Measurements from ENCODE around the gene INPP5K.
A peak's percentile ranks its signal among the peaks of the same experiment; 100 is the strongest.
"Not testable (repeated sequence)": the region's sequence is repeated elsewhere in the genome, so short reads cannot be mapped to it uniquely, and the experiment has no call there.

INPP5K gene

GRCh38 chr17:1532836-1533602, 16.6 kb upstream of the INPP5K start:
- Histone ChIP-seq H3K4me1 (no peaks in the 10 kb centered on the region), H3K9me3 (no peaks in the 10 kb centered on the region), H3K36me3 (replicated peaks) (peaks cover 41% of the 10 kb centered on the region), H3K4me3 (no peak overlapping the region), H3K27me3 (ENCODE audit: low read depth) (no peaks in the 10 kb centered on the region)
- peak in 1 of 2 experiments; percentile 51 for DNase-seq (ENCODE audit: low spot score in 2 of 2)
- in situ Hi-C loops (cut with MboI; ENCODE audit: low sequenced_read_pairs) = no loop called here

DNA sequence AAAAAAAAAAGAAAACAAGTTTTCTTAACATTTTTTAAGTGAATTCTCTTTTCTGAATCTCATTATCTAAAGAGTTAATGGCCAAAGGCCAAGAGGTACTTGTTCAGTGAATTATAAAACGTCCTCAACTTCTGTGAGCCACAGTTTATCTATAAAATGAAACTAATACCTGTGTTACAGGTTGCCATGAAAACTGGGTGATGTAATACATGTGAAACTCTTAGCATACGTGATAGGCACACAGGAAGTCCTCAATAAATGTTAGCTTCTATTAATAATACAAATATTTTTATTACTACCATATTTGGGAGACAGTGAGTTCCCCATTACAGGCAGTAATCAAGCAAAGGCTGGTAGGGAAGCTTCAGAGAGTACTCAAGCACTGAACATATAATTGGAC, 13.5 kb upstream of the INPP5K start:
- Histone ChIP-seq H3K9me3 (no peaks in the 10 kb centered on the region), H3K4me3 (no peak overlapping the region), H3K4me1 (no peaks in the 10 kb centered on the region), H3K27me3 (ENCODE audit: low read depth) (no peaks in the 10 kb centered on the region), H3K36me3 (replicated peaks) (peaks cover 55% of the 10 kb centered on the region)
- DNase-seq (ENCODE audit: low spot score in 2 of 2) = no peak
- in situ Hi-C loops (cut with MboI; ENCODE audit: low sequenced_read_pairs) = no loop called here

GRCh38 chr17:1526876-1527275, 10.5 kb upstream of the INPP5K start:
- H3K36me3 ChIP-seq (replicated peaks) = peaks cover 40% of the 10 kb centered on the region
- DNase-seq (ENCODE audit: low spot score in 2 of 2); in situ Hi-C loops (cut with MboI; ENCODE audit: low sequenced_read_pairs); H3K9me3 ChIP-seq; H3K4me1 ChIP-seq; H3K27me3 ChIP-seq (ENCODE audit: low read depth); H3K4me3 ChIP-seq: not testable (repeated sequence)

- Histone ChIP-seq H3K9me3 (no peaks in the 10 kb centered on the region), H3K4me3 (no peak overlapping the region), H3K36me3 (replicated peaks) (peaks cover 51% of the 10 kb centered on the region), H3K27me3 (ENCODE audit: low read depth) (no peaks in the 10 kb centered on the region), H3K4me1 (no peaks in the 10 kb centered on the region)
- in situ Hi-C loops (cut with MboI; ENCODE audit: low sequenced_read_pairs) = no loop called here
- no peak for DNase-seq (ENCODE audit: low spot score in 2 of 2)
Measured at GRCh38 chr17:1522626-1523025, 6.2 kb upstream of the INPP5K start.

DNA sequence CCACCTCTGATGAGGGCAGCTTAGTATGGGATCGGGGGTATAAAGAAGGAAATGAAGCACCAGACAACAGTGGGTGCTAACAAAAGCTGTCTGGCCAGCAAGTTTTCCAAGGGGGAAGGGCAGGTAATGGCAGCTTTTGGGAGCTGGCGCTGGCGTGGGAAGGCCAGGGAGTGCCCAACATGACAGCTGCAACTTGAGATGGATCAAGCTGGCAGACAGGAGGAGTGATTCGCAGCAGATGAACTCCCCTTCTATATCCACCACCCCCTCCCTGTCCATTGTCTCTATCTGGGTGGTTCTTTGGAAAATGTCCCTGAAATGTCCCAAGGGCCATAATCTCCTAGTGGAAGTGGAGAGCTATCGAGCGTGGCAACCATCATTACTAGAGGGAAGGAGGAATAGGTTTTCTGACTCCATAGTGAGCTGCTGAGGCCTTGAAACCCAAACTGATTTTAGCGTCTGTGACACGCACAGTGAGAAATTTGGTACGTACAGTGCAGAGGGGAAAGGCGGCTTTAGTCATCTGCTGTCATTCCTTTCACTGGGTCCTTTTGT, 4.8 kb upstream of the INPP5K start:
- no peak for DNase-seq (ENCODE audit: low spot score in 2 of 2)
- in situ Hi-C loops (cut with MboI; ENCODE audit: low sequenced_read_pairs) = no loop called here
- Histone ChIP-seq H3K36me3 (replicated peaks) (peaks cover 37% of the 10 kb centered on the region), H3K4me1 (no peaks in the 10 kb centered on the region), H3K9me3 (no peaks in the 10 kb centered on the region), H3K4me3 (no peak overlapping the region), H3K27me3 (ENCODE audit: low read depth) (no peaks in the 10 kb centered on the region)

- peaks cover 4% of the 10 kb centered on the region; the same call in 1 of the 2 replicates for H3K4me1 ChIP-seq
- no peaks in the 10 kb centered on the region for H3K27me3 ChIP-seq (ENCODE audit: low read depth)
- no peaks in the 10 kb centered on the region for H3K9me3 ChIP-seq
- no peak overlapping the region for H3K4me3 ChIP-seq
- in situ Hi-C loops (cut with MboI; ENCODE audit: low sequenced_read_pairs) = no loop called here
- DNase-seq (ENCODE audit: low spot score in 2 of 2) = no peak
- peaks cover 30% of the 10 kb centered on the region for H3K36me3 ChIP-seq (replicated peaks)
Measured at GRCh38 chr17:1519678-1520077, 3.3 kb upstream of the INPP5K start.

DNA sequence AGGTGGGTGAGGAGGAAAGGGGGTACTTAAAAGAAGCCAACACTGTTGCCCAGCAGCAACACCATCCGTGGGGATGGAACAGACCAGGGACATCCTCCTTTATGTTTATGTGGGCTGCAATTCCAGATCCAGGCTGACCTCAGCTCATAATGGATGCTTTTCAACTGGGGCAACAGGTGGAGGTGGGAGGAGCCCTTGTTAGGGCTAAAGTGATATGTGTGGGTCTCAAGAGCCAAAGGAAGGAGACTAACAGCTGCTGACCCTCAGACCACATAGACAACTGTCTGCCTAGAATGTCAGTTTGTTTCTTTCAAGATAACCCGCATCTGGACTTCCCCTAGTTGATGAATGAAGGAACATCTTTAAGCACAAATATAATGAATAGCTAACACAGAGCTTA, 2.0 kb upstream of the INPP5K start:
- peaks cover 28% of the 10 kb centered on the region for H3K36me3 ChIP-seq (replicated peaks)
- DNase-seq (ENCODE audit: low spot score in 2 of 2) = no peak
- H3K4me3 ChIP-seq = no peak overlapping the region
- no peaks in the 10 kb centered on the region for H3K27me3 ChIP-seq (ENCODE audit: low read depth)
- peaks cover 4% of the 10 kb centered on the region; the same call in 1 of the 2 replicates for H3K4me1 ChIP-seq
- no peaks in the 10 kb centered on the region for H3K9me3 ChIP-seq
- in situ Hi-C loops (cut with MboI; ENCODE audit: low sequenced_read_pairs) = no loop called here

- peaks cover 4% of the 10 kb centered on the region; the same call in 1 of the 2 replicates for H3K4me1 ChIP-seq
- in situ Hi-C loops (cut with MboI; ENCODE audit: low sequenced_read_pairs) = no loop called here
- H3K4me3 ChIP-seq = peak overlapping the region; percentile 97
- no peaks in the 10 kb centered on the region for H3K27me3 ChIP-seq (ENCODE audit: low read depth)
- DNase-seq (ENCODE audit: low spot score in 2 of 2) = peak; percentile 69 to 77
- H3K36me3 ChIP-seq (replicated peaks) = peaks cover 31% of the 10 kb centered on the region
- no peaks in the 10 kb centered on the region for H3K9me3 ChIP-seq
Measured at GRCh38 chr17:1515640-1516387, 598 bp downstream of the INPP5K start.

GRCh38 chr17:1512351-1512750, 4.1 kb downstream of the INPP5K start:
- no peak overlapping the region for H3K4me3 ChIP-seq
- in situ Hi-C loops (cut with MboI; ENCODE audit: low sequenced_read_pairs) = no loop called here
- no peaks in the 10 kb centered on the region for H3K27me3 ChIP-seq (ENCODE audit: low read depth)
- no peak for DNase-seq (ENCODE audit: low spot score in 2 of 2)
- peaks cover 15% of the 10 kb centered on the region for H3K36me3 ChIP-seq (replicated peaks)
- peaks cover 4% of the 10 kb centered on the region; the same call in 1 of the 2 replicates for H3K4me1 ChIP-seq
- H3K9me3 ChIP-seq = no peaks in the 10 kb centered on the region

DNA sequence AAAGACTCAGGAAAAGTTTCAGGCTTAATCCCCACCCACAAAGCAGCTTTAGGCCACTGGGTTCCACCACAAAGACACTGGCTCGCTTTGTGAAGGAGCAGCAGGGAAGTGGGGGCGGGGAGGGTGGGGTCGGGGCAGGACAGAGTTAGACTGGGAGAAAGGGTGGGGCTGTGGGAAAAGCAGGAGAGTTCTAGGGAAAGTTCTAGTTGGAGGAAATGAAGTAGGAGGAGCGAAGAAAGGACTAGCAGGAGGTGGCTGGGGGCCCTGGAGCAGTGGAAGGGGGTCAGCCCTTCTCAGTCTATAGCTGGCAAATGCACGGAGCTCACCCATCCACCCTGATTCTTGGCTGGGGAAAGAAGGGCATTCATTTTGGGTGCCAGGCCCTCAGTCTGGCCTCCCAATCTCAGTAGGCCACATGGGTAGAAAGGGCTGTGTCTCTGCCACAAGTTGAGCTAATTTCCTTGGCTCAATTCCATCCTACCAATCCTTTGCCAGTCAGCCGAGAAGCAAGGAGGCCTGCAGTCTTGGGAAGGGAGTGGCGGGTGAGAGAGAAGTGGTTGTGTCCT, 4.6 kb downstream of the INPP5K start:
- Histone ChIP-seq H3K4me3 (no peak overlapping the region), H3K27me3 (ENCODE audit: low read depth) (no peaks in the 10 kb centered on the region), H3K36me3 (replicated peaks) (peaks cover 15% of the 10 kb centered on the region), H3K9me3 (no peaks in the 10 kb centered on the region), H3K4me1 (peaks cover 4% of the 10 kb centered on the region; the same call in 1 of the 2 replicates)
- DNase-seq (ENCODE audit: low spot score in 2 of 2) = no peak
- in situ Hi-C loops (cut with MboI; ENCODE audit: low sequenced_read_pairs) = no loop called here

- Histone ChIP-seq H3K36me3 (replicated peaks) (peaks cover 15% of the 10 kb centered on the region), H3K27me3 (ENCODE audit: low read depth) (no peaks in the 10 kb centered on the region), H3K4me1 (peaks cover 4% of the 10 kb centered on the region; the same call in 1 of the 2 replicates), H3K9me3 (no peaks in the 10 kb centered on the region), H3K4me3 (no peak overlapping the region)
- DNase-seq (ENCODE audit: low spot score in 2 of 2) = no peak
- in situ Hi-C loops (cut with MboI; ENCODE audit: low sequenced_read_pairs) = no loop called here
Measured at GRCh38 chr17:1511290-1511689, 5.1 kb downstream of the INPP5K start.

GRCh38 chr17:1509290-1509881, 7.0 kb downstream of the INPP5K start:
- no peaks in the 10 kb centered on the region for H3K9me3 ChIP-seq
- no peak overlapping the region for H3K4me3 ChIP-seq
- peaks cover 15% of the 10 kb centered on the region for H3K36me3 ChIP-seq (replicated peaks)
- in situ Hi-C loops (cut with MboI; ENCODE audit: low sequenced_read_pairs) = no loop called here
- H3K4me1 ChIP-seq = no peaks in the 10 kb centered on the region
- DNase-seq (ENCODE audit: low spot score in 2 of 2) = no peak
- H3K27me3 ChIP-seq (ENCODE audit: low read depth) = no peaks in the 10 kb centered on the region

DNA sequence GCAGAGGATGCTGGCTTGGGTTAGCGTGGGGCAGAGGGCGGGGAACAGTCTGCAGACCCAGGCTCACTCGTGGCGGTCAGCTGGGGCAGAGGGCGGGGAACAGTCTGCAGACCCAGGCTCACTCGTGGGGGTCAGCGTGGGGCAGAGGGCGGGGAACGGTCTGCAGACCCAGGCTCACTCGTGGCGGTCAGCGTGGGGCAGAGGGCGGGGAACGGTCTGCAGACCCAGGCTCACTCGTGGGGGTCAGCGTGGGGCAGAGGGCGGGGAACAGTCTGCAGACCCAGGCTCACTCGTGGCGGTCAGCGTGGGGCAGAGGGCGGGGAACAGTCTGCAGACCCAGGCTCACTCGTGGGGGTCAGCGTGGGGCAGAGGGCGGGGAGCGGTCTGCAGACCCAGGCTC, 7.7 kb downstream of the INPP5K start:
- H3K9me3 ChIP-seq; H3K4me3 ChIP-seq; DNase-seq (ENCODE audit: low spot score in 2 of 2); H3K27me3 ChIP-seq (ENCODE audit: low read depth); H3K4me1 ChIP-seq; in situ Hi-C loops (cut with MboI; ENCODE audit: low sequenced_read_pairs): not testable (repeated sequence)
- peaks cover 15% of the 10 kb centered on the region for H3K36me3 ChIP-seq (replicated peaks)

All from HAP-1 (cell line).